Glomerular endothelial cell (primary cell): ENCODE measurements around the gene KCTD19. TPM values are rescaled to one million over a fixed set of nuclear protein-coding genes. Genes with fewer than 3 reads are reported as not detected.

ENCODE experiments used
- DNase-seq: peaks from one replicate; pipeline ENCODE4 v3.0.0-alpha.2; 2011; ENCODE audit warnings: low read depth, low spot score; ENCODE audit errors: extremely low read depth
- total RNA-seq: library from RNA; depleted of rRNA; stranded (reverse); fragments of >200 nt; gene quantifications from 2 replicates; pipeline ENCODE4 v1.2.3, GENCODE V29; 2015

KCTD19 gene
- total RNA-seq, 1 donor from 2014 or later = 0.23 TPM

GRCh38 chr16:67326115-67326471 is 448 bp downstream of the KCTD19 start:
- no peak for DNase-seq

- DNase-seq = no peak
Observed at GRCh38 chr16:67317853-67318252, 8.7 kb downstream of the KCTD19 start.

GRCh38 chr16:67312719-67313118 is 13.8 kb downstream of the KCTD19 start:
- DNase-seq = no peak

GRCh38 chr16:67311607-67312488 is 14.7 kb downstream of the KCTD19 start:
- DNase-seq = peak; percentile 69

- no peak for DNase-seq
Observed at GRCh38 chr16:67310561-67310960, 16.0 kb downstream of the KCTD19 start.

- DNase-seq = no peak
Observed at GRCh38 chr16:67305216-67306071, 21.1 kb downstream of the KCTD19 start.

GRCh38 chr16:67304020-67304419 is 22.5 kb downstream of the KCTD19 start:
- no peak for DNase-seq

- no peak for DNase-seq
Observed at GRCh38 chr16:67302970-67303369, 23.6 kb downstream of the KCTD19 start.

GRCh38 chr16:67302076-67302475 is 24.5 kb downstream of the KCTD19 start:
- no peak for DNase-seq

GRCh38 chr16:67301080-67301782 is 25.3 kb downstream of the KCTD19 start:
- DNase-seq = no peak

- DNase-seq = no peak
Observed at GRCh38 chr16:67299269-67299668, 27.3 kb downstream of the KCTD19 start.

GRCh38 chr16:67298277-67298676 is 28.3 kb downstream of the KCTD19 start:
- DNase-seq = no peak

GRCh38 chr16:67296420-67296819 is 30.1 kb downstream of the KCTD19 start:
- DNase-seq = no peak

- DNase-seq = no peak
Observed at GRCh38 chr16:67294938-67295361, 31.6 kb downstream of the KCTD19 start.

GRCh38 chr16:67294171-67294757 is 32.3 kb downstream of the KCTD19 start:
- DNase-seq = no peak

- DNase-seq = no peak
Observed at GRCh38 chr16:67291461-67291860, 35.1 kb downstream of the KCTD19 start.

GRCh38 chr16:67287960-67288359 is 38.6 kb downstream of the KCTD19 start:
- DNase-seq = no peak

- no peak for DNase-seq
Observed at GRCh38 chr16:67286441-67287235, 39.9 kb downstream of the KCTD19 start.

- no peak for DNase-seq
Observed at GRCh38 chr16:67284699-67285646, 41.6 kb downstream of the KCTD19 start.
